Mesenchymal stem cell (in vitro differentiated cells and primary cell): ENCODE results near the gene JMJD6.

ENCODE experiments used
- DNase-seq: peaks from one replicate; pipeline ENCODE4 v3.0.0-alpha.2; 2013
- H2AFZ ChIP-seq: one replicate; pipeline ENCODE4 v1.6.1; 2013; ENCODE audit warnings: low read depth, mild to moderate bottlenecking, control low read depth, inconsistent platforms, low read length, moderate library complexity
- H2AK5ac ChIP-seq: 2 replicates; pipeline ENCODE4 v1.6.1; 2013; ENCODE audit warnings: low read length, moderate library complexity, mild to moderate bottlenecking, inconsistent platforms; ENCODE audit not compliant: severe bottlenecking
- H2BK120ac ChIP-seq: one replicate; pipeline ENCODE4 v1.6.1; 2013; ENCODE audit warnings: low read depth, mild to moderate bottlenecking, inconsistent platforms, low read length, moderate library complexity
- H2BK12ac ChIP-seq, 2 experiments: one replicate each; pipeline ENCODE4 v1.6.1; 2013; ENCODE audit warnings: inconsistent platforms in 2 of 2, low read length in 2 of 2, mild to moderate bottlenecking in 2 of 2, moderate library complexity in 2 of 2, control low read depth in 1 of 2
- H2BK15ac ChIP-seq: one replicate; pipeline ENCODE4 v1.6.1; 2013; ENCODE audit warnings: mild to moderate bottlenecking, low read depth, inconsistent platforms; ENCODE audit not compliant: poor library complexity, severe bottlenecking
- H2BK5ac ChIP-seq: 2 replicates; pipeline ENCODE4 v1.6.1; 2013; ENCODE audit warnings: low read depth, mild to moderate bottlenecking, low read length, control low read depth, inconsistent platforms; ENCODE audit not compliant: poor library complexity, severe bottlenecking
- H3K14ac ChIP-seq, 2 experiments: one replicate each; pipeline ENCODE4 v1.6.1; 2013; ENCODE audit warnings: inconsistent platforms in 2 of 2, low read length in 2 of 2, control low read depth in 1 of 2, mild to moderate bottlenecking in 1 of 2, moderate library complexity in 1 of 2
- H3K18ac ChIP-seq, 2 experiments: one replicate each; pipeline ENCODE4 v1.6.1; 2013; ENCODE audit warnings: inconsistent platforms in 2 of 2, low read length in 2 of 2, control low read depth in 1 of 2, low read depth in 1 of 2, mild to moderate bottlenecking in 1 of 2
- H3K23ac ChIP-seq, 2 experiments: one replicate each; pipeline ENCODE4 v1.6.1; 2013; ENCODE audit warnings: inconsistent platforms in 2 of 2, low read length in 2 of 2, mild to moderate bottlenecking in 2 of 2, moderate library complexity in 2 of 2, control low read depth in 1 of 2
- H3K27ac ChIP-seq: 2 replicates; pipeline ENCODE4 v1.5.1; 2013; ENCODE audit warnings: mild to moderate bottlenecking, moderate library complexity, low read length, control low read depth, inconsistent platforms; ENCODE audit not compliant: poor library complexity, severe bottlenecking
- H3K27me3 ChIP-seq, 2 experiments: 2 replicates each; pipeline versions ENCODE4 v1.6.1 to v1.7.0; 2013; ENCODE audit warnings: low read length in 2 of 2, mild to moderate bottlenecking in 2 of 2, moderate library complexity in 2 of 2, control low read depth in 1 of 2, inconsistent platforms in 1 of 2; ENCODE audit not compliant: control insufficient read depth in 1 of 2, insufficient read depth in 1 of 2
- H3K36me3 ChIP-seq, 2 experiments: 2 replicates each; pipeline versions ENCODE4 v1.6.1 to v1.7.0; 2013; ENCODE audit warnings: low read length in 2 of 2, control low read depth in 1 of 2, inconsistent platforms in 1 of 2, low read depth in 1 of 2, mild to moderate bottlenecking in 1 of 2; ENCODE audit not compliant: insufficient read depth in 2 of 2, control insufficient read depth in 1 of 2
- H3K4ac ChIP-seq, 2 experiments: one replicate each; pipeline ENCODE4 v1.6.1; 2013; ENCODE audit warnings: inconsistent platforms in 2 of 2, low read length in 2 of 2, mild to moderate bottlenecking in 2 of 2, moderate library complexity in 2 of 2, control low read depth in 1 of 2, low read depth in 1 of 2
- H3K4me1 ChIP-seq: 2 replicates; pipeline ENCODE4 v1.6.1; 2013; ENCODE audit warnings: low read depth, low read length, control low read depth; ENCODE audit not compliant: control insufficient read depth, insufficient read depth
- H3K4me2 ChIP-seq: 2 replicates; pipeline ENCODE4 v1.6.1; 2013; ENCODE audit warnings: low read length, mild to moderate bottlenecking, inconsistent platforms; ENCODE audit not compliant: poor library complexity, severe bottlenecking
- H3K4me3 ChIP-seq, 2 experiments: 2 replicates each; pipeline versions ENCODE4 v1.5.1 to v1.7.0; 2013; ENCODE audit warnings: low read length in 2 of 2, mild to moderate bottlenecking in 2 of 2, control low read depth in 1 of 2, low read depth in 1 of 2; ENCODE audit not compliant: insufficient read depth in 1 of 2
- H3K79me1 ChIP-seq: replicated peaks from 2 replicates; pipeline ENCODE4 v1.6.1; 2013; ENCODE audit warnings: mild to moderate bottlenecking, control low read depth, low read length, inconsistent platforms; ENCODE audit not compliant: poor library complexity, severe bottlenecking
- H3K9ac ChIP-seq: 2 replicates; pipeline ENCODE4 v1.7.0; 2013; ENCODE audit warnings: mild to moderate bottlenecking, low read length, moderate library complexity
- H3K9me3 ChIP-seq: 2 replicates; pipeline ENCODE4 v1.7.0; 2013; ENCODE audit warnings: mild to moderate bottlenecking, low read length; ENCODE audit not compliant: control insufficient read depth
- H4K8ac ChIP-seq: one replicate; pipeline ENCODE4 v1.6.1; 2013; ENCODE audit warnings: inconsistent platforms, mild to moderate bottlenecking, low read length, moderate library complexity
- H4K91ac ChIP-seq: one replicate; pipeline ENCODE4 v1.6.1; 2013; ENCODE audit warnings: mild to moderate bottlenecking, low read length, inconsistent platforms
- WGBS: methylation state at CpG from one replicate; pipeline ENCODE4 v1.1.7; 2013; ENCODE audit warnings: mixed read lengths; 5-methylcytosine and 5-hydroxymethylcytosine counted together

JMJD6 gene

DNA sequence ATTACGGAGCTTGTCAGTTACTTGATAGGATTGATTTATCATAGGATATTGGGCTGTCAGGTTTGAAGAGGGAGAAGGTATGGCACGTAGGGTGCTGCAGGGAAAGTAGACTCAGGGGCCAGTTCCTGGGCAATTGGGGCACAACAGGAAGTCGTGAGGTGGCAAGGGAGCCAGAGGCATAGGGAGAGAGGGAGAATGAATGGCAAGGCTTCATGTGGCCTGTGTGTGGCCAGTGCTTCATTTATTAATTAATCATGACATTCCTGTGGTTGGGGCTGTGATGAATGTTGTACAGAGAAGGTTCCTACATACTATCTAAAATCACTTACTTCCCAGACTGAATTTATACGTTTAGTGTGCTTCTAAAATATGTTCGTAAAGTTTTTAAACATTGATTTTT, 30.9 kb upstream of the JMJD6 start:
- Histone ChIP-seq H3K4me1 (peaks cover 6% of the 10 kb centered on the region), H3K9ac (no peak overlapping the region), H2AFZ (no peak overlapping the region), H3K27me3 (no peaks in the 10 kb centered on the region), H3K27ac (no peak overlapping the region), H2AK5ac (no peak overlapping the region), H3K18ac (no peak overlapping the region), H2BK120ac (no peak overlapping the region), H3K9me3 (no peaks in the 10 kb centered on the region), H2BK15ac (no peak overlapping the region), H3K36me3 (peaks cover 7 to 51% of the 10 kb centered on the region in 2 experiments), H4K8ac (no peak overlapping the region), H3K4me3 (no peak overlapping the region), H3K4me2 (no peak overlapping the region), H3K79me1 (no peaks in the 10 kb centered on the region), H2BK5ac (no peak overlapping the region), H2BK12ac (no peak overlapping the region), H3K4ac (no peak overlapping the region), H3K14ac (no peak overlapping the region), H3K23ac (no peak overlapping the region), H4K91ac (peak overlapping the region; percentile 56)
- DNase-seq, result no peak
- WGBS, result 90% methylated on average over 5 of the region's 5 CpGs

DNA sequence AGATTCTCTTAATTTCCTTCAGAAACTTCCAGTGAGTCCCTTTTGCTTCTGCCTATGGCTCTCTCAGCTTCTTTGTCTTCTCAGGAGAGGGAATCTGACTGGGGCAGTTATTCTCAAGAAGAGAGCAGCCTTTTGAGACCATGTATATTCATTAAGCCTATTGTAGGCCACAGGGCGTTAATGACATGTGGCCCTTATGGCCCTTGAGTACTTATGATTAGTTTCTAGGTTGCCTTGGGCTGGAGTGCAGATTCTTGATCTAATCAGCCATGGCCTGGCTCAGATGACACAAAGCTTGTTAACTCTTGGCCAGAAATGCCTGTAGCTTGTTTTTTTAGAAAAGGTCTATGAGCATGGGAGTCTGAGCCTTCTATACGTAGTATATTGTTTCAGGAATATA, 28.9 kb upstream of the JMJD6 start:
- Histone ChIP-seq H3K27me3 (no peaks in the 10 kb centered on the region), H3K4ac (no peak overlapping the region), H3K4me2 (no peak overlapping the region), H3K9me3 (no peaks in the 10 kb centered on the region), H4K91ac (no peak overlapping the region), H4K8ac (no peak overlapping the region), H3K36me3 (peaks cover 7 to 56% of the 10 kb centered on the region in 2 experiments), H3K4me1 (peaks cover 6% of the 10 kb centered on the region), H2AFZ (no peak overlapping the region), H2BK120ac (no peak overlapping the region), H3K27ac (no peak overlapping the region), H3K4me3 (no peak overlapping the region), H3K14ac (no peak overlapping the region), H2BK5ac (no peak overlapping the region), H2BK15ac (no peak overlapping the region), H3K18ac (no peak overlapping the region), H3K9ac (no peak overlapping the region), H3K23ac (no peak overlapping the region), H2AK5ac (no peak overlapping the region), H2BK12ac (no peak overlapping the region), H3K79me1 (no peaks in the 10 kb centered on the region)
- WGBS, result 97% methylated on average over 1 of the region's 2 CpGs
- DNase-seq, result no peak

- H3K4me2 ChIP-seq, result no peak overlapping the region
- no peak overlapping the region for H2BK5ac ChIP-seq
- H3K4ac ChIP-seq, result no peak overlapping the region
- no peak for DNase-seq
- no peak overlapping the region for H4K8ac ChIP-seq
- H3K14ac ChIP-seq, result no peak overlapping the region
- H3K9ac ChIP-seq, result no peak overlapping the region
- WGBS, result 94% methylated on average over 11 of the region's 12 CpGs
- no peak overlapping the region for H2BK12ac ChIP-seq
- H3K18ac ChIP-seq, result no peak overlapping the region
- peaks cover 6% of the 10 kb centered on the region for H3K4me1 ChIP-seq
- no peak overlapping the region for H2AK5ac ChIP-seq
- no peaks in the 10 kb centered on the region for H3K27me3 ChIP-seq
- no peak overlapping the region for H3K27ac ChIP-seq
- H2BK15ac ChIP-seq, result no peak overlapping the region
- no peaks in the 10 kb centered on the region for H3K79me1 ChIP-seq
- no peak overlapping the region for H3K23ac ChIP-seq
- H4K91ac ChIP-seq, result no peak overlapping the region
- no peak overlapping the region for H2AFZ ChIP-seq
- H2BK120ac ChIP-seq, result no peak overlapping the region
- no peaks in the 10 kb centered on the region for H3K9me3 ChIP-seq
- no peak overlapping the region for H3K4me3 ChIP-seq
- H3K36me3 ChIP-seq, result peaks cover 7 to 57% of the 10 kb centered on the region in 2 experiments
These were observed 26.9 kb upstream of the JMJD6 start for GRCh38 chr17:76753061-76753961.

- Histone ChIP-seq H2BK5ac (no peak overlapping the region), H3K79me1 (peaks cover 1% of the 10 kb centered on the region), H2AK5ac (no peak overlapping the region), H3K36me3 (peaks cover 12 to 48% of the 10 kb centered on the region in 2 experiments), H3K27me3 (no peaks in the 10 kb centered on the region), H2BK120ac (no peak overlapping the region), H2BK15ac (no peak overlapping the region), H3K4me2 (no peak overlapping the region), H3K14ac (no peak overlapping the region), H3K9me3 (no peaks in the 10 kb centered on the region), H3K9ac (no peak overlapping the region), H3K4me3 (no peak overlapping the region), H4K8ac (no peak overlapping the region), H4K91ac (no peak overlapping the region), H3K4me1 (peaks cover 4% of the 10 kb centered on the region), H3K23ac (no peak overlapping the region), H3K27ac (no peak overlapping the region), H3K18ac (no peak overlapping the region), H3K4ac (no peak overlapping the region), H2AFZ (no peak overlapping the region), H2BK12ac (no peak overlapping the region)
- 91% methylated on average over 4 of the region's 4 CpGs for WGBS
- no peak for DNase-seq
These were observed 25.6 kb upstream of the JMJD6 start for GRCh38 chr17:76752006-76752405.
